Prostate gland (tissue), 2 donors: ENCODE data around the gene NLRC5. TPM values are rescaled to one million over a fixed set of nuclear protein-coding genes. Genes with fewer than 3 reads are reported as not detected.
"Not testable (repeated sequence)": the region's sequence is repeated elsewhere in the genome, so short reads cannot be mapped to it uniquely, and the experiment has no call there.

Experiments used
- DNase-seq: peaks from one replicate; pipeline ENCODE4 v3.0.0-alpha.2; 2019; ENCODE audit warnings: low spot score
- H3K27ac ChIP-seq, 2 donors: fragments of 200-600 bp; sonication (generic); 2 replicates each; pipeline ENCODE4 v1.5.1; 2017 to 2019
- H3K27me3 ChIP-seq: fragments of 200-600 bp; sonication (generic); replicated peaks from 2 replicates; pipeline ENCODE4 v1.5.1; 2019; ENCODE audit not compliant: insufficient read depth
- H3K36me3 ChIP-seq, 2 donors: fragments of 200-600 bp; sonication (generic); 1 replicate in 1 of 2; 2 replicates in 1 of 2; pipeline versions ENCODE4 v1.5.1 to v1.8.1; 2017 to 2019
- H3K4me1 ChIP-seq: fragments of 200-600 bp; sonication (generic); replicated peaks from 2 replicates; pipeline ENCODE4 v1.5.1; 2019
- H3K4me3 ChIP-seq, 2 donors: fragments of 200-600 bp; sonication (generic); 2 replicates each; pipeline ENCODE4 v1.5.1; 2017 to 2019
- H3K9me3 ChIP-seq: fragments of 200-600 bp; sonication (generic); 2 replicates; pipeline ENCODE4 v1.5.1; 2017
- POLR2A ChIP-seq: fragments of 450-650 bp; IDR thresholded peaks from one replicate; pipeline ENCODE4 v1.6.1; 2016; ENCODE audit warnings: antibody characterized with exemption, mild to moderate bottlenecking
- POLR2AphosphoS5 ChIP-seq: sonication (generic); formaldehyde crosslinking; IDR thresholded peaks from one replicate; pipeline ENCODE4 v1.6.1; 2017; ENCODE audit warnings: antibody characterized with exemption
- WGBS: methylation state at CpG from one replicate; pipeline ENCODE4 v1.1.5; 2018; 5-methylcytosine and 5-hydroxymethylcytosine counted together
- intact Hi-C: fragments of 100-400 bp; cut with DNase I; formaldehyde crosslinking; loops from one replicate; pipeline ENCODE4 v1.14.2; 2022
- total RNA-seq, 2 donors: library from RNA; depleted of rRNA; stranded (reverse); fragments of >200 nt; gene quantifications; one replicate each; pipeline ENCODE4 v1.1.0, GENCODE V29; 2016
- TF ChIP-seq, protein P1 (sequence below), 4 experiments: fragments of 200-600 bp in 2 of 4; fragments of 450-650 bp in 2 of 4; sonication (generic) in 2 of 4; IDR thresholded peaks; 1 replicate in 3 of 4; 2 replicates in 1 of 4; pipeline ENCODE4 v1.5.1; 2016 to 2019; ENCODE audit warnings: antibody characterized with exemption in 4 of 4, mild to moderate bottlenecking in 2 of 4, moderate library complexity in 2 of 4

Gene NLRC5
- total RNA-seq, 2 donors from 2014 or later = 9.5 to 31.2 TPM

DNA sequence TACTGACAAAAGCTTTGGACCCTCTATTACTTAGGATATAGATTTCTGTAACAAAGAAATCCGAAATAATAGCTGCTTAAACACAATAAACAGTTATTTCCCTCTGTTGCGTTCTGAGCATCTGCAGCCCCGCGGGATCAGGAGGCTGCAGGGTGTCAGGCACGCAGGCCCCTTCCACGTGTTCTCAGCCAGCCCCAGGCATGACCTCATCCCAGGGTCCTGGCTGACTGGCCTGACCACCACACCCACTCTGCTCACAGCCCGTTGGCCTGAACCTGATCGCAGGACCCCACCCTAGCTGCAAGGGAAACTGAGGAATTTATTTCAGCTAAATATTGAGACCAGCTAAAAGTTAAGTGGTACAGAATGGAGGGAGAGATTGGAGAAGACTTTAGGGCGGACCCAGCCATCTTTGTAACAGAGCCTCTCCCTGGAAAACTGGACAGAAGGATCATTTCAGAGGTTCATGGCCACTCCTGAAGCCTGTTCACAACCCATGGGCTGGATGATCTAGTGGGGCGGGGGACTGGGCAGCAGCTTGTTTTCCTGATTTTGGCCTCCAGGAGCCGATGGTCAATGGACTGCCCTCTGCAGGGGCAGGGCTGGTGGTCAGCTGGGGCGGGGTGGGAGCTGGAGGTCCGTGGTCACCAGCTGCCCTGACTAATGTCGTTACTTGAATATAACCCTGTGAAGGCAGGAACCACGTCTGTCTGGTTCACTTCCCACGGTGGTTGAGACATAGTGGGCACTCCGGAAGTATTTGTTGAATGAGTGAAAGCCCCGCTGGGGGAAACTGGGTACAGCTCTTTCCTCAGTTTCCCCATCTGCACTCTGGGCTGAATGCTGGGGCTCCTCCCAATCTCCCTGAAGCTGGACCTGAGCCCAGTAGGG, 16.7 kb upstream of the NLRC5 start:
- WGBS = 76% methylated on average over 18 of the region's 18 CpGs
- Histone ChIP-seq H3K36me3 (no peaks in the 10 kb centered on the region), H3K9me3 (no peaks in the 10 kb centered on the region), H3K4me3 (no peak overlapping the region), H3K27me3 (no peaks in the 10 kb centered on the region), H3K27ac (no peak overlapping the region), H3K4me1 (no peaks in the 10 kb centered on the region)
- TF ChIP-seq POLR2A = no peak
- TF ChIP-seq POLR2AphosphoS5 = no peak
- TF ChIP-seq, protein P1, sequence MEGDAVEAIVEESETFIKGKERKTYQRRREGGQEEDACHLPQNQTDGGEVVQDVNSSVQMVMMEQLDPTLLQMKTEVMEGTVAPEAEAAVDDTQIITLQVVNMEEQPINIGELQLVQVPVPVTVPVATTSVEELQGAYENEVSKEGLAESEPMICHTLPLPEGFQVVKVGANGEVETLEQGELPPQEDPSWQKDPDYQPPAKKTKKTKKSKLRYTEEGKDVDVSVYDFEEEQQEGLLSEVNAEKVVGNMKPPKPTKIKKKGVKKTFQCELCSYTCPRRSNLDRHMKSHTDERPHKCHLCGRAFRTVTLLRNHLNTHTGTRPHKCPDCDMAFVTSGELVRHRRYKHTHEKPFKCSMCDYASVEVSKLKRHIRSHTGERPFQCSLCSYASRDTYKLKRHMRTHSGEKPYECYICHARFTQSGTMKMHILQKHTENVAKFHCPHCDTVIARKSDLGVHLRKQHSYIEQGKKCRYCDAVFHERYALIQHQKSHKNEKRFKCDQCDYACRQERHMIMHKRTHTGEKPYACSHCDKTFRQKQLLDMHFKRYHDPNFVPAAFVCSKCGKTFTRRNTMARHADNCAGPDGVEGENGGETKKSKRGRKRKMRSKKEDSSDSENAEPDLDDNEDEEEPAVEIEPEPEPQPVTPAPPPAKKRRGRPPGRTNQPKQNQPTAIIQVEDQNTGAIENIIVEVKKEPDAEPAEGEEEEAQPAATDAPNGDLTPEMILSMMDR (IDR thresholded peaks at IDR 0.05) = no peak
- intact Hi-C loops = loop anchor here (10.0 kb wide), 1 partner anchor 58 kb away; no protein-coding TSS in a partner anchor
- DNase-seq = no peak

DNA sequence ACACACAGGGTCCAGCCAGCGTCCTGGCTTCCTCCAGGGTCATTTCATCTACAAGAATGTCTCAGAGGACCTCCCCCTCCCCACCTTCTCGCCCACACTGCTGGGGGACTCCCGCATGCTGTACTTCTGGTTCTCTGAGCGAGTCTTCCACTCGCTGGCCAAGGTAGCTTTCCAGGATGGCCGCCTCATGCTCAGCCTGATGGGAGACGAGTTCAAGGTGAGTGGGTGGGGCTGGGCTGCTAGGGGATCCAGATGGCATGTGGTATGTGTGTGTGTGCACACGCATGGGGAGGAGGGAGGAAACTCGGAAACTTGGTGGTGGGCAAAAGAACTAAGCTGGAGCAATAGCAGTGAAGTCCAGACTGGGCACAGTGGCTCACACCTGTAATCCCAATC, 16.1 kb upstream of the NLRC5 start:
- no peaks in the 10 kb centered on the region for H3K36me3 ChIP-seq
- no peak overlapping the region for H3K27ac ChIP-seq
- no peak for DNase-seq
- H3K4me3 ChIP-seq = no peak overlapping the region
- H3K9me3 ChIP-seq = no peaks in the 10 kb centered on the region
- intact Hi-C loops = loop anchor here (10.0 kb wide), 1 partner anchor 58 kb away; no protein-coding TSS in a partner anchor
- WGBS = 84% methylated on average over 9 of the region's 9 CpGs
- no peaks in the 10 kb centered on the region for H3K4me1 ChIP-seq
- no peak for TF ChIP-seq POLR2AphosphoS5
- TF ChIP-seq, protein P1 (IDR thresholded peaks at IDR 0.05) = no peak
- TF ChIP-seq POLR2A = no peak
- H3K27me3 ChIP-seq = no peaks in the 10 kb centered on the region

DNA sequence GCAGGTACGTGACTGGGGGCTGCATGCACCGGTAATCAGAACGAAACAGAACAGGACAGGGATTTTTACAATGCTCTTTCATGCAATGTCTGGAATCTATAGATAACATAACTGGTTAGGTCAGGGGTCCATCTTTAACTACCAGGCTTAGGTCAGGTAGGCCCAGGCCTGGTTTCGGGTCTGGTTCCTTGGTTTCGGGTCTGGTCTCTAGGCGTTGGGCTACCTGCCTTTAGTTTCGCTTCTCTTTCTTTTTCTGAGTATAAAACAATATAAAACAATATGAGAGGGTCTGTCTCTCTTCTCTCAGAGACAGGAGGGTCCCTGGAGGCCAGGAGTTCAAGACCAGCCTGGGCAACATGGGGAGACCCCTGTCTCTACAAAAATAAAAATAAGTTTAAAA, 15.5 kb upstream of the NLRC5 start:
- H3K27me3 ChIP-seq, H3K4me3 ChIP-seq, DNase-seq, H3K27ac ChIP-seq, H3K4me1 ChIP-seq, H3K9me3 ChIP-seq, H3K36me3 ChIP-seq: not testable (repeated sequence)
- intact Hi-C loops = loop anchor here (10.0 kb wide), 1 partner anchor 59 kb away; no protein-coding TSS in a partner anchor
- 95% methylated on average over 7 of the region's 7 CpGs for WGBS

DNA sequence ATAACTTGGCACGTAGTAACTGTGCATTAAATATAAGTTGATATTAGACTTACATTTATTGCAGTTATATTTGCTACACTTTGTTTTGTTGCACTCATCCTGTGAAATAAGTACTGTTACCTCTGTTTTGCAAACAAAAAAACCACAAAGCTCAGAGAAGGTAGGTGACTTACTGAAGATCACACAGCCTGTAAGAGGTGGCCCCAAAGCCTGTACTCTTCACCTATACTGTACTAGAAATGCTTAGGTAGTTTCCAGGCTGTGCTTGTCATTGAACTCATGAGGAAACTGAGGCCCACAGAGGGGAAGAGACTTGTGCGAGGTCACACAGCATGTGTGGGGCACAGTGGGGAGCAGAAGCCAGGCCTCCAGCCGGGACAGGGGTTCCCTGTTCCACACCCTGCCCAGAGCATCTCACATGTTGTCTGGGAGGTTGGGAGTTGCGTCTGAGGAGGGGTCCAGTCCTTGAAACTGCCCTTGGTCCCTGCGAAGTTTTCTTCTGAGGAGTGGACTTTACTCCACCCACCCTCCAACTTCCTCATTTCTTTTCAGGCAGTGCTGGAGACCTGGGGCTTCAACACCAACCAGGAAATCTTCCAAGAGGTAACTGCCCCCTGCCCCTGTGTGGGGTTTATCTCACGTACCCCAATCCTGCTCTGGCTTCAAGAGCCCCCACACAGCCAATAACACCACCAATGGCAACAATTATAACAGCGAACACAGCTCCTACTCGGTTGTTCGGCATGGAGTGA, 14.6 kb upstream of the NLRC5 start:
- no peaks in the 10 kb centered on the region for H3K36me3 ChIP-seq
- H3K9me3 ChIP-seq = no peaks in the 10 kb centered on the region
- TF ChIP-seq, protein P1 (IDR thresholded peaks at IDR 0.05) = no peak
- no peak for TF ChIP-seq POLR2AphosphoS5
- no peak for TF ChIP-seq POLR2A
- DNase-seq = no peak
- H3K4me3 ChIP-seq = no peak overlapping the region
- H3K27ac ChIP-seq = no peak overlapping the region
- WGBS = 89% methylated on average over 9 of the region's 9 CpGs
- intact Hi-C loops = loop anchor here (10.0 kb wide), 1 partner anchor 60 kb away; no protein-coding TSS in a partner anchor
- no peaks in the 10 kb centered on the region for H3K27me3 ChIP-seq
- no peaks in the 10 kb centered on the region for H3K4me1 ChIP-seq

DNA sequence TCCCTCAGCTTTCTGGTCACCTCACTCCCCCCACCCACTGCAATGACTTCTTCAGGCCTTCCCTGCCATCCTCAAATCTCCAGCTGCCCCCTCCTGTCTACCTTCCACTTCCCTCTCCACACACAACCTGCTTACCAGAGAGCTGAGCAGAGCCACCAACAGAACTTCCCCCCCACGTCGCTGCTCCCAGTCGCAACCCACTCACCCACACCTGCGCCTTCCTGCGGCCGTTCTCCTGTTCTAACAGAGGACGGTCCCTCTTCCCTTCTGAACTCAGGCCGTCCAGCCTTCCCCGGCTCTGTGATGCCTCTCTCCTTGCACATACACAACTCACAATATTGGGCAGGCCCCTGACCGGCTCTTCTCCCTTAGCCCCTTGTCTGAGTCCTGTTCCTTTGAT, 13.6 kb upstream of the NLRC5 start:
- Histone ChIP-seq H3K4me1 (no peaks in the 10 kb centered on the region), H3K27ac (no peak overlapping the region), H3K36me3 (no peaks in the 10 kb centered on the region), H3K4me3 (no peak overlapping the region), H3K9me3 (no peaks in the 10 kb centered on the region), H3K27me3 (no peaks in the 10 kb centered on the region)
- TF ChIP-seq POLR2AphosphoS5 (no peak), POLR2A (no peak)
- TF ChIP-seq, protein P1 (IDR thresholded peaks at IDR 0.05) = no peak
- DNase-seq = no peak
- intact Hi-C loops = loop anchor here (10.0 kb wide), 1 partner anchor 61 kb away; no protein-coding TSS in a partner anchor
- WGBS = 93% methylated on average over 10 of the region's 10 CpGs
